PC-3 (cell line): ENCODE measurements around the gene DCAF15. TPM values are rescaled to one million over a fixed set of nuclear protein-coding genes. Genes with fewer than 3 reads are reported as not detected.

ENCODE experiments used
- ATAC-seq: fragments of 200-7000 bp; cut with Tn5 transposase; 2 replicates; pipeline ENCODE4 v1.9.1; 2020; ENCODE audit warnings: mild to moderate bottlenecking, moderate library complexity
- BruUV-seq: library from RNA; stranded (reverse); fragments of 400-500 nt; replicated peaks from 2 replicates; lab custom pipeline; 2021; lab: Mats Ljungman, UMichigan
- CTCF ChIA-PET: fragments of 300-600 bp; sonication (Branson Sonifier 250); formaldehyde crosslinking; loops from one replicate; lab custom pipeline; 2022; ENCODE audit warnings: antibody characterized with exemption; lab: Charles Lee
- POLR2A ChIA-PET: fragments of 300-600 bp; sonication (Branson Sonifier 250); formaldehyde crosslinking; loops from one replicate; lab custom pipeline; 2022; ENCODE audit warnings: antibody characterized with exemption; ENCODE audit not compliant: unreplicated experiment; lab: Charles Lee
- DNase-seq: peaks from one replicate; pipeline ENCODE4 v3.0.0-alpha.2; 2015
- H2AFZ ChIP-seq: fragments of 300-600 bp; sonication (generic); 2 replicates; pipeline ENCODE4 v1.6.0; 2016; ENCODE audit warnings: antibody characterized with exemption, low read length
- H3F3A ChIP-seq: fragments of 300-600 bp; sonication (generic); one replicate; pipeline ENCODE4 v1.6.0; 2017; ENCODE audit warnings: antibody characterized with exemption, low read length, control low read depth, mild to moderate bottlenecking; ENCODE audit not compliant: unreplicated experiment
- H3K27ac ChIP-seq: fragments of 300-600 bp; sonication (generic); 2 replicates; pipeline ENCODE4 v1.5.1; 2016; ENCODE audit warnings: mild to moderate bottlenecking, low read length
- H3K27me3 ChIP-seq: fragments of 300-600 bp; sonication (generic); 2 replicates; pipeline ENCODE4 v1.6.1; 2016; ENCODE audit warnings: low read length, mixed read lengths
- H3K36me3 ChIP-seq: fragments of 300-600 bp; sonication (generic); 2 replicates; pipeline ENCODE4 v1.6.1; 2016; ENCODE audit warnings: low read depth, mixed run types, low read length, mixed read lengths
- H3K4me1 ChIP-seq: fragments of 300-600 bp; sonication (generic); 2 replicates; pipeline ENCODE4 v1.5.1; 2016; ENCODE audit warnings: low read length; ENCODE audit not compliant: insufficient read depth
- H3K4me2 ChIP-seq: fragments of 300-600 bp; sonication (generic); 2 replicates; pipeline ENCODE4 v1.6.0; 2016; ENCODE audit warnings: low read length
- H3K4me3 ChIP-seq: fragments of 300-600 bp; sonication (generic); 2 replicates; pipeline ENCODE4 v1.5.1; 2016; ENCODE audit warnings: mild to moderate bottlenecking, low read length, mixed read lengths
- H3K79me2 ChIP-seq: fragments of 300-600 bp; sonication (generic); 2 replicates; pipeline ENCODE4 v1.6.1; 2017; ENCODE audit warnings: low read length, mixed read lengths
- H3K9ac ChIP-seq: fragments of 300-600 bp; sonication (generic); 2 replicates; pipeline ENCODE4 v1.6.0; 2016; ENCODE audit warnings: mild to moderate bottlenecking, low read length
- H3K9me2 ChIP-seq: fragments of 300-600 bp; sonication (generic); replicated peaks from 2 replicates; pipeline ENCODE4 v1.6.1; 2016; ENCODE audit warnings: mixed run types, low read length, mixed read lengths
- H3K9me3 ChIP-seq: fragments of 300-600 bp; sonication (generic); 2 replicates; pipeline ENCODE4 v1.6.1; 2016; ENCODE audit warnings: low read length, mixed read lengths
- H4K20me1 ChIP-seq: fragments of 300-600 bp; sonication (generic); 2 replicates; pipeline ENCODE4 v1.6.1; 2016; ENCODE audit warnings: low read length, mixed read lengths
- CTCF ChIP-seq: fragments of 300-600 bp; sonication (generic); conservative IDR thresholded peaks from 2 replicates; pipeline ENCODE4 v1.5.1; 2017; ENCODE audit warnings: antibody characterized with exemption, low read depth, mild to moderate bottlenecking, low read length
- EZH2 ChIP-seq: fragments of 300-600 bp; sonication (generic); IDR thresholded peaks from one replicate; pipeline ENCODE4 v1.6.1; 2017; ENCODE audit warnings: antibody characterized with exemption, mild to moderate bottlenecking, low read length; ENCODE audit not compliant: unreplicated experiment
- EZH2phosphoT487 ChIP-seq: fragments of 300-600 bp; sonication (generic); IDR thresholded peaks from 2 replicates; pipeline ENCODE4 v1.6.1; 2018; ENCODE audit warnings: mild to moderate bottlenecking, antibody characterized with exemption, low read length, borderline replicate concordance
- intact Hi-C: fragments of 100-400 bp; cut with micrococcal nuclease; formaldehyde crosslinking; loops from 2 replicates; pipeline ENCODE4 v1.9.0; 2023
- total RNA-seq: library from RNA; depleted of rRNA; stranded (reverse); fragments of >200 nt; gene quantifications from 2 replicates; pipeline ENCODE4 v1.2.3, GENCODE V29; 2014

Gene DCAF15
- total RNA-seq, 1 experiment from 2014 or later, result 50.8 TPM

- ChIA-PET CTCF (no interaction called here), POLR2A (no interaction called here)
- H3K79me2 ChIP-seq, result no peaks in the 10 kb centered on the region
- H3K36me3 ChIP-seq, result no peaks in the 10 kb centered on the region
- ATAC-seq (no peak), DNase-seq (no peak)
- H3K27me3 ChIP-seq, result no peaks in the 10 kb centered on the region
- H3K4me1 ChIP-seq, result no peaks in the 10 kb centered on the region
- H3K4me2 ChIP-seq, result no peak overlapping the region
- no TSS peak for BruUV-seq
- no peaks in the 10 kb centered on the region for H3K9me3 ChIP-seq
- no peaks in the 10 kb centered on the region for H4K20me1 ChIP-seq
- H2AFZ ChIP-seq, result no peak overlapping the region
- no peak overlapping the region for H3K4me3 ChIP-seq
- intact Hi-C loops, result no loop called here
- TF ChIP-seq EZH2phosphoT487, result no peak
- no peak for TF ChIP-seq EZH2
- no peak for TF ChIP-seq CTCF
- H3F3A ChIP-seq, result no peaks in the 10 kb centered on the region
- no peaks in the 10 kb centered on the region for H3K9me2 ChIP-seq
- no peak overlapping the region for H3K9ac ChIP-seq
- no peak overlapping the region for H3K27ac ChIP-seq
Observed at GRCh38 chr19:13935765-13936510, 16.4 kb upstream of the DCAF15 start.

GRCh38 chr19:13937479-13938300, 14.6 kb upstream of the DCAF15 start:
- Histone ChIP-seq H3K27me3 (no peaks in the 10 kb centered on the region), H2AFZ (no peak overlapping the region), H3F3A (no peaks in the 10 kb centered on the region), H3K27ac (no peak overlapping the region), H3K79me2 (no peaks in the 10 kb centered on the region), H3K4me3 (no peak overlapping the region), H3K9me3 (no peaks in the 10 kb centered on the region), H3K9me2 (no peaks in the 10 kb centered on the region), H3K4me2 (no peak overlapping the region), H3K9ac (no peak overlapping the region), H4K20me1 (no peaks in the 10 kb centered on the region), H3K4me1 (no peaks in the 10 kb centered on the region), H3K36me3 (no peaks in the 10 kb centered on the region)
- no peak for TF ChIP-seq EZH2
- TF ChIP-seq EZH2phosphoT487, result no peak
- no peak for TF ChIP-seq CTCF
- BruUV-seq, result no TSS peak
- intact Hi-C loops, result no loop called here
- no peak for DNase-seq
- ChIA-PET CTCF (no interaction called here), POLR2A (no interaction called here)
- peak; percentile 17; the same call in 1 of the 2 replicates for ATAC-seq
